Measurements from ENCODE around the gene BACH2.
"Not testable (repeated sequence)": the region's sequence is repeated elsewhere in the genome, so short reads cannot be mapped to it uniquely, and the experiment has no call there.

The BACH2 gene

DNA sequence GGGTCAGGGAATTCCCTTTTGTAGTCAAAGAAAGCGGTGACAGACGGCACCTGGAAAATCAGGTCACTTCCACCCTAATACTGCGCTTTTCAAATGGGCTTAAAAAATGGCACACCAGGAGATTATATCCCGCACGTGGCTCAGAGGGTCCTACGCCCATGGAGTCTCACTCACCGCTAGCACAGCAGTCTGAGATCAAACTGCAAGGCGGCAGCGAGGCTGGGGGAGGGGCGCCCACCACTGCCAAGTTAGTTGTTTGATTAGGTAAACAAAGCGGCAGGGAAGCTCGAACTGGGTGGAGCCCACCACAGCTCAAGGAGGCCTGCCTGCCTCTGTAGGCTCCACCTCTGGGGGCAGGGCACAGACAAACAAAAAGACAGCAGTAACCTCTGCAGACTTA lies 242.4 kb downstream of the BACH2 start:
- DNase-seq = not testable (repeated sequence)

DNA sequence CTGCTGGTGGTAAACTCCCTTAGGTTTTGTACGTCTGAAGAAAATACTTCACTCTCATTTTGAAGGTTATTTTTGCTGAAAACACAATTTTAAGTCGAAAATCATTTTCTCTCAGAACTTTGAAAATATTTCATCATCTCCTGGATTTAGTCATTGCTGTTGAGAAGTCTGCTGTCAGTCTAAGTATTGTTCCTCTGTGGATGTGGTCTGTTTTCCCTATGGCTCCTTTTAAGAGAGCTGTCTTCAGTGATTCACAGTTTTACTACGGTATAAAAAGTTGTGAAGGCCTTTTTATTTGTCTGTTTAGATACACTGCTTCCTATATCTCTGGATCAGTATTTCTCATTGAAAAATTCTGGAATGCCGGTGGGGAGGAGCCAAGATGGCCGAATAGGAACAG lies 243.0 kb downstream of the BACH2 start:
- no peak for DNase-seq

- DNase-seq = no peak
Measured at GRCh38 chr6:90049295-90049694, 247.3 kb downstream of the BACH2 start.

DNA sequence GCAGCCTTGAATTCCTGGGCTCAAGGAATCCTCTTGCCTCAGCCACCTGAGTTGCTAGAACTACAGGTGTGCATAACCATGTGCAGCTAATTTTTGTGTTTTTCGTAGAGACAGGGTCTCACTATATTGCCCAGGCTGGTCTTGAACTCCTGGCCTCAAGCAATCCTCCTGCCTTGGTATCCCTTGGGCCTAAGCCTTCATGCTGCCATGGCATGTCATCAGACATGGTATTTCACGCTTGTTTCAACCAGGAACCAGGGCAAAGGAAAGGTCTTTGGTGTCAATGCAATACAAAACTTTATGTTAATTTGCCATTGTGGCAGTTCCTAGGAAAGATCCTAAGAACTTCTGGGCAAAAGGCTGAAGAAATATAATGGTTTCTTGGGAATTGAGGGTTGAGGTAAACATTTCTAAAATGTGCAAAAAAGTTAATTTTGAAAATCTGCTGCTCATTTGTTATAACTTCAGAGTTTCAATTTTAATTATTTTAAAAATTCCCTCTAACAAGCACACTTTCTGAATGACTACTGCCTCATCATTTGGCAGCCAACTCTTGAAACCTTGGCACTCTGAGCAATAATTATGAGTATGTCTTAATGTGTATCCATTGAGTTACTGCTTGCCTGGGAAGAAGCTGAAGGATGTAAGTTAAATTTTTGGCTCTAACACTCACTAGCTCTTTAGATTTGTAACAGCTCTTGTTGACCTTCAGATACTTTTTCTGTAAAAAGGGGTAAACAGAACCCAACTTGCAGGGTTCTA lies 248.3 kb downstream of the BACH2 start:
- DNase-seq = no peak

GRCh38 chr6:90045535-90045934 lies 251.1 kb downstream of the BACH2 start:
- DNase-seq = no peak

GRCh38 chr6:90044833-90045381 lies 251.7 kb downstream of the BACH2 start:
- no peak for DNase-seq

GRCh38 chr6:90044182-90044832 lies 252.3 kb downstream of the BACH2 start:
- DNase-seq = no peak

DNA sequence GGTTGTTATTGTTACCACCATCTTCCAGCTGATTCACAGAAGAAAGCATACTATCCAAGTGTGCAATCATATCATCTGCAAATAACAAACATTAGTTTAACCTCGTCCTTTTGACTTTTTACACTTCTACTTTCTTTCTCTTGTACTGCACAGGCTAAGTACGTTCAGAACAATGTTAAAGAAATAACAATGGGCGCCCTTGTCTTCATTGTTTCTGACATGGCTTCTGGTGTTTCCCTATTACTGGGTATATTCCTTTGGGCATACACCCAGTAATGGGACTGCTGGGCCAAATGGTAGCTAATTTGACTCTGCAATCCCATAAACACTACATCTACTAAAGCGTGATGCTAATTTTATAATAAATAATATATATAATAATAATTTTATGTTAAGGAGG lies 255.7 kb downstream of the BACH2 start:
- DNase-seq = no peak

DNA sequence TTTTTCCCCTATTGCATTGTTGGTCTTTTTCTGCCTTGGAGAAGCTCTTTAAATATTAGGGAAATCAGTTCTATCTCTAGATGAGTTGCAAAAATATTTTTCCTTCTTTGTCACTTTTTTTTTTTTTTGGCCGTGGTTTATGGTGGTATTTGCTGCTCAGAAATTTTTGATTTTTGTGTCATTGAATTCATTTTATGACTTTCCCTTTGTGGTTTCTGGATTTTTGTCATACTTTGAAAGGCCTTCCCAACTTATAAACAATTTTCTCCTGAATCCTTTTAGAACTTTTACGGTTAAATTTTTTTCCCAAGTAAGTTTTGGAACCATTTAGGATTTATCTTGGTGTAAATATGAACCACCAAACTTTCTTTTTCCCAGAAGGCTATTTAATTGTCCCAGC lies 256.7 kb downstream of the BACH2 start:
- no peak for DNase-seq

GRCh38 chr6:90038961-90039653 lies 257.5 kb downstream of the BACH2 start:
- no peak for DNase-seq

GRCh38 chr6:90036963-90037362 lies 259.7 kb downstream of the BACH2 start:
- DNase-seq = no peak

DNA sequence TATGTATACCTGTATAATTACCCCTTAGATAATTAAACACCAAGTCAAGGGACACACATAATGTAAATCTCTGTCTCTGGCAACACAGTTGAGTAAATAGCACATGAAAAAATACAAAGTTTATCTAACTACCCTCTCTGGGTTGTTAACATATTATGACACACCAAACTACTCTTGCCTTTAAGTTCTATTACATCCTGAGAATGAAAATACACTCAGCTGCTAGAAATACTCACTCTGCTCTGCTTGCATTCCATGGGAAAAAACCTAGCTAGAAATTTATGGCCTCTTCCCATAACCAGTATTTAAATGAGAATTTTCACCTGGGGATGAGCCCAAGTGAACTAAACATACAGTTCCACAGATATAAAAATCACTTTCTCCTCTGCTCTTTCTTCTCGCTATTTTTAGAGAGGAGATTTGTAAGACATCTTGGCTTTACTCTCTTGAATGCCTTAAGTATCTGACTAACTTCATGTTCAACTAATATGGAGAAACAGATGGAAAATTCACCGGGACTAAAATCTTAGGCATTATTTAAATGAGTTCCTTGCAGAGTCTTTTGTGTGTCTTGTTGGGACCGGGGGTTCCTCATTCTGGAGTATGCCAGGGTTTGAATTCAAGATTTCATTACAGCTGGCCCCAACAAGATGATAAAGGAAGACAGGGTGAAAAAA lies 261.5 kb downstream of the BACH2 start:
- DNase-seq = no peak

DNA sequence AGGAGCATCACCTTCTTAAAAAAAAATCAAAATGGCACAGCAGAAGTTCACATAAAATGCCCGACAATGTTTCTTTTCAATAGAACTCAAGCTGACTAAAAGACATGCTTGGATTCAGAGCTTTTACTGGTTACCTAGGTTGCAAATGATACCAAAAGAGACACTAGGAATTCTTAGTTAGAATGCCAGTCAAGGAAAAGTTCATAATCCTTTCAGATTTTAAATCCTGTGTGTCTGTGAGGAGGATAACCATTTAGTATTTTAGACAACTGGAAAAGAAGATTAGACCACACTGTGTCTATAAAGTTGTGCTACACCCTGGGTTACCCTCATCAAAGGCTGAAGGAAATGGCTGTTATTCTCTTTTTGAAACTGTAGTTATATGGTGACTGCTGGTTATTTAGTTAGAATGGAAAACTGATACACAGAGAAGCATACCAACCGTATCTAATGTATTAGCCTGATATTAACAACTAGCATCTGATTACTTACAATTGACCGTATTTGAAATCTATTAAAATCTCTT lies 262.8 kb downstream of the BACH2 start:
- DNase-seq = no peak

DNA sequence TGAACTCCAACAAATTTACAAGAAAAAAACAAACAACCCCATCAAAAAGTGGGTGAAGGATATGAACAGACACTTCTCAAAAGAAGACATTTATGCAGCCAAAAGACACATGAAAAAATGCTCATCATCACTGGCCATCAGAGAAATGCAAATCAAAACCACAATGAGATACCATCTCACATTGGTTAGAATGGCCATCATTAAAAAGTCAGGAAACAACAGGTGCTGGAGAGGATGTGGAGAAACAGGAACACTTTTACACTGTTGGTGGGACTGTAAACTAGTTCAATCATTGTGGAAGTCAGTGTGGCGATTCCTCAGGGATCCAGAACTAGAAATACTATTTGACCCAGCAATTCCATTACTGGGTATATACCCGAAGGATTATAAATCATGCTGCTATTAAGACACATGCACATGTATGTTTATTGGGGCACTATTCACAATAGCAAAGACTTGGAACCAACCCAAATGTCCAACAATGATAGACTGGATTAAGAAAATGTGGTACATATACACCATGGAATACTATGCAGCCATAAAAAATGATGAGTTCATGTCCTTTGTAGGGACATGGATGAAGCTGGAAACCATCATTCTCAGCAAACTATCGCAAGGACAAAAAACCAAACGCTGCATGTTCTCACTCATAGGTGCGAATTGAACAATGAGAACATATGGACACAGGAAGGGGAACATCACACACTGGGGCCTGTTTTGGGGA lies 264.0 kb downstream of the BACH2 start:
- DNase-seq = not testable (repeated sequence)

GRCh38 chr6:90028995-90029635 lies 267.5 kb downstream of the BACH2 start:
- DNase-seq = no peak

DNA sequence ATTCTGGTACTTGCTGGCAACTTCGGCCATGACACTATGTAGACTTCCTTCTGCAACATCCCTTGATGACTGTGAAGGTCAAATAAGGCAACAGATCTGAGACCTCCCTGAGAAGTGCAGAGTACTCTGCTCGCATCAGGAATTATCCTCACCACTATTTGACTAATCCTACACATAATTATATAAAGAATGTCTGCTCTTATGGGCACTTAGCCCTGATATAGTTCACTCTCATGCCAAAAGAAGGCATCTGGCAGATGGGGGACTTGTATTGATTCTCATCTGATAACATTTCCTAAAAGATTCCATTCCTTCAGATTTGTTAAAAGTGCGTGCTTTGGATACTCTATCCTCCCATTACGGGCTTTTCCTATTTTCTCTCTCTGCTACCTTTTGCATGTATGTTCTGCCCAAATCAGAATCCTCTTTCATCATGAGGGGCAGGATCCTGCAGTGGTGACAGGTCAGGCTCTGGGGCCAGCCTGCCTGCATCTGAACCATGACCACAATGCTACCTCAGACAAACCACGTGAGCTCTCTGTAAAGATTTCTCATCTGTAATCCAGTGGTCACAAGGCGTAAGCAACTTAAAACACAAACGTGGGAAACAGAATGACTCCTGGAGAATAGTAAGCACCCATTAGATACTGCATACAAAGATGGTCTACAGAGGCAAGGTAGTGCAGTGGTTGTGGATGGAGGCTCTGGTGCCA lies 268.4 kb downstream of the BACH2 start:
- DNase-seq = no peak

DNA sequence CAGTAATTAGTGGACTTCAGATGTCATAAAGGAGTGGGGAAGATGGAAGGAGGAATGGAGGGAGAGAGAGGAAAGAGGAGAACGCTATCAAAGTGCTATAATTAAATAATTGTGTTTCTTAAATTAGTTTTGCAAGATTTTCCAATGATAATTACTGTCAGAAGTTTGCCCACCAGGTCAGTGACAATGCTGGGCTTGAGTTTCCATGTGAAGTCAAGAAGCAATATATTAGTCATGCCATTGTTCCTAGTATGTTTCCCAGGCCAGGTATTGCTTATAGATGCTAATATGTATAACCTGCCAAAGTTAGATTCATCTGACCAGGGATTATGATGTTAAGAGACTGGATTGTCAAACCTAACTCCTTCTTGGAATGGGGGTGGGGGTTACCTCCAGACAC lies 270.4 kb downstream of the BACH2 start:
- DNase-seq = no peak

DNA sequence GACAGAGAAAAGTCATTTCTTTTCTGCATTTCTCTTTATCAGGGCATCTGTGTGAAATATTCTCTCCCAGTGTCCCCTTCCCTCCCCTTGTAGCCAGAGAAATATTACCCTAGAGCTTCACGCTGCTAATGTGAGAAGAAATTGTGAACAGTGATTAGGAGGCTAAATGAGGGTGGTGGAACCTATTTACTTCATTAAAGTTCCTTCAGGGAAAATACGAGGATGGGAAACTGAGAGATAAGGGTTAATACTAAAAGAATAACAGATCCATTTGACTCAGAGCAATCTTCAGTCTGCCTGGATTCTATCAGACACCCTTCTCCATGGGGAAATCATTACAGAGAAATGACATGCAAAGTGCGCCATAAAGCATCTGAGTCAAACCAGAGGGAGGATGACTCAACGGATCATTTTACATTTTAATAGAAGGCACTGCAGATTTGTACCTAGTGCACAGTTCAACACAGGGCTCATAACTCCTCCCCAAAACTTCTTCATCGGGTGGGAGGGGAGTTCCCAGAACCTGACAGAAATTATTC lies 271.1 kb downstream of the BACH2 start:
- DNase-seq = no peak

DNA sequence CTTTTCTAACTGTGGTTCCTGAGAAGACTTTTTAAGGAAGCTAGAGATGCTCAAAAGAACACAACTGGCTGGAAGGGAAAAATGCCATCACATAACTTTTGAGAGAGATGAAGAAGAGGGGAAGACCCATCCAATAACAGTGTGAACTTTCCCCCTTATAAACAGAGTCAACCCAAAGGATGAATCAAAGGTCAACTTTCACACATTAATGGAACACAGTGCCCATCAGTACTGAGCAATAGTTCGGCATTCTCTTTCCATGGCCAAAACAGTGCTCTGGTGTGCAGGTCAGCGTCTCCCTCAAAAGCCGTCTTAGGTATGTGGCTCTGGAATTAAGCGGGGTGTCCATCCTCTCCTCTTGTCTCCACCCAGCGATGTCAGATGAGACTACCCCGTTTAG lies 272.0 kb downstream of the BACH2 start:
- DNase-seq = no peak

DNA sequence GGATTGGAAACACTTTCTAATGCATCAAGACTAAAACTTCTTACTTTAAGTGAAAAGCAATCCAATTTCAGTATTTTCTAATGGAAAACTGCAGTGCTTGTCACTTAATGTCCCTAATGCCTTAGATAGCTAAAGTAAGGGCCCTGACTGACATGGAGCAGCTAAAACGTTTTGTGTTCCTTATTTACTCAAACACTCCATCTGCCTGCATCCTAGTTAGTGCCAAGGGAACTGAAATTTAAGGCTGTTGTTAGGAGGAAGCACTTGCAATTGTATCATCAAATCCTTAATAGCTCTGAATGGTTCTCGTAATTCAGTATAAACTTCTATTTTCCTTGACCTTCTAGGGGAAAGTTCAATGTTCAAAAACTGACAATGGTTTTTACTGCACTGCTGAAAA lies 274.9 kb downstream of the BACH2 start:
- DNase-seq = peak; percentile 29

DNA sequence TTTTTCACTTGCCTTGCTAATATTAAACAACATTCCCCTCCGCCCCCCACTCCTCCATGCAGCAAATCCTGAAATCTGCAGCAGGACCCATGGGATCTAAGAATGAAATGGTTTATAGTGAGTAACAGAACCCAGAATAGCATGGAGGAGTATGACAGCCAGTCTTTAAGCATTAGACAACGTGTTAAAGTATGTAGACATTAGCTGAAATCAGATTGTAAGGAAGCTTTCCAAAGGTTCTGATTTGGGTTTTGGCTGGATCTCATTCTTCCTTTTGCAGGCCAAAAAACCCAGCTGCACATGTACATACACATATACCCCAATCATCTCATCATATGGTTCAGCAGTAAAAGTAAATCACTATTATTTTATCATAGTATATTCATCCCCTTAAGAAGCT lies 275.9 kb downstream of the BACH2 start:
- no peak for DNase-seq

Data from NCI-H510A treated with DMSO at 0.1 percent for 48 hours (cell line).